NCI-H2227 treated with DMSO at 0.1 percent for 48 hours (cell line): ENCODE data around the gene IKZF2.

ENCODE experiments used
- DNase-seq: peaks from one replicate; lab custom pipeline; 2025; lab: John Stamatoyannopoulos, UW

Gene IKZF2

DNA sequence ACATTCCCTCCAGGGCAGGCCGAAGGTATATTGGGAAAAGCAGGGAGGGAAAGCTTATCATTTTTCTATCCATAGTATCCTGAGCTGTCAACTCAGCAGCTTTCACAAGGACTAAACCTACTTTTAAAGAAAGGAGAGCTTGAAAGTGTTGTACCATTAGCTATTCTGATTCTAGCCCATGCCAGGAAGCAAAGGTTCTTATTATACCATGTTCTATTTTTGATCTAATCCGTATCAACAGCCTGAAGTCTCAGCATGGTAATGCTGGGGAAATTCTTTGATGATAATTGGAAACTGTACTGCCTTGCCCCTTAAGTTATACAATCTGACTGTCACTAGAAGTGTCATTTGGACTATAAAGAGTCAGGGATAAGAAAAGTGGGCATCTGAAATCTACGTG lies 193.3 kb downstream of the IKZF2 start:
- DNase-seq: no peak

DNA sequence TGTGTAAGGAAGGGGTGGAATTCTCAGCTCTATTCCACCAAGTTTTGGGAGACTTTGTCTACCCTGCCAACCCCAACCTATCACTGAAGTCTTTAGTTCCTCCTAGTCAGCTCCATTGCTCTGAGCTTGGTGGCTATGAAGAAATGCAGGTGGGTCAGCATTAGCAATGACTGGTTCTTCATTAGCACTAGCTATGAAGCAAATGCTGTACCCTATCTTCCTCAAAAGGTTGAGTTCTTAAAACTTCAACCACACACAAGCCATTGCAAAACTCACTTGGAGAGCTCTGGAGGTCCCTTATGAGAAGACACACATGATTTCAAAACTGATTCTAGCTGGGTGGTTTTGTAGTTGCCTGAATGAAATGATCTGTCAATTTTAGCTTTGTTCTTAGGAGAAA lies 193.8 kb downstream of the IKZF2 start:
- DNase-seq: no peak

- no peak for DNase-seq
Measured at GRCh38 chr2:212956665-212957607, 194.5 kb downstream of the IKZF2 start.

GRCh38 chr2:212953170-212953920 lies 198.1 kb downstream of the IKZF2 start:
- DNase-seq: no peak

DNA sequence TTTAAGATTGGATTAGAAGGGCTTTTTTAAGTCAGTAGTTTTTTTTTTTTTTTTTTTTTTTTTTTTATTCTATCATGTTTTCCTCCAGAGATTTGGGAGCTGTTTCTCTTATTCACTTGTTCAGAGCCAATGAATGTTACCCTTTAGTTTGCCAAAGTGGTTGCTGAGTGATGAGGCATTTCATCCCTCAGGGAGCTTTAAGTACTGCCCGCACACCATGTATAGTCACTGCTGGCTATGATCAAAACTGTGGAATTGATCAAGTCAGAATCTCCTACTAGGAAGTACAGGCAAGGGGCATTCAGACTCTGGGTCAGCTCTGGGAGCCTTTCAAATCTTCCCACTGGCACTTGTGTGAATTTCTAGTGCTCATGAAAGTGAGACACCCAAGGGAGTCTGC lies 201.6 kb downstream of the IKZF2 start:
- DNase-seq: no peak
